WTC11 (cell line): Measurements from ENCODE around the gene DOCK1. TPM values are rescaled to one million over a fixed set of nuclear protein-coding genes. Genes with fewer than 3 reads are reported as not detected.

Experiments
- ATAC-seq: fragments of 200-7000 bp; cut with Tn5 transposase; 2 replicates; pipeline ENCODE4 v1.10.0; 2021; ENCODE audit warnings: mild to moderate bottlenecking, moderate library complexity
- CTCF ChIA-PET: fragments of 300-600 bp; sonication (Branson Sonifier 250); formaldehyde crosslinking; loops from one replicate; lab custom pipeline; 2021; ENCODE audit warnings: antibody characterized with exemption; lab: Charles Lee
- POLR2A ChIA-PET: fragments of 350-600 bp; sonication (Branson Sonifier 250); formaldehyde crosslinking; loops from one replicate; lab custom pipeline; 2021; ENCODE audit warnings: antibody characterized with exemption; lab: Charles Lee
- DNase-seq: peaks from one replicate; pipeline ENCODE4 v3.0.0; 2021; ENCODE audit warnings: low spot score
- H3K27ac Mint-ChIP-seq: 2 replicates; pipeline ENCODE4 v1.8.0; 2021; ENCODE audit warnings: mixed read lengths
- H3K27me3 Mint-ChIP-seq: 2 replicates; pipeline ENCODE4 v1.8.0; 2021; ENCODE audit warnings: low read depth, mild to moderate bottlenecking, moderate library complexity, mixed read lengths
- H3K36me3 Mint-ChIP-seq: 2 replicates; pipeline ENCODE4 v1.8.0; 2021; ENCODE audit warnings: mixed read lengths
- H3K4me1 Mint-ChIP-seq: 2 replicates; pipeline ENCODE4 v1.8.0; 2022; ENCODE audit warnings: mixed read lengths
- H3K4me3 Mint-ChIP-seq: 2 replicates; pipeline ENCODE4 v1.8.0; 2021; ENCODE audit warnings: mild to moderate bottlenecking, moderate library complexity, mixed read lengths
- H3K9me3 Mint-ChIP-seq: 2 replicates; pipeline ENCODE4 v1.8.0; 2021; ENCODE audit warnings: mixed read lengths
- CREB1 ChIP-seq: sonication (generic); formaldehyde crosslinking; IDR thresholded peaks from 2 replicates; pipeline ENCODE4 v1.8.0; 2023; ENCODE audit warnings: mild to moderate bottlenecking, missing genetic modification reagents
- CTCF ChIP-seq: fragments of 200-600 bp; IDR thresholded peaks from 2 replicates; pipeline ENCODE4 v1.8.0; 2022; ENCODE audit warnings: antibody characterized with exemption
- E2F4 ChIP-seq: sonication (generic); formaldehyde crosslinking; IDR thresholded peaks from 2 replicates; pipeline ENCODE4 v1.8.1; 2022; ENCODE audit warnings: low read depth, mild to moderate bottlenecking, moderate library complexity, missing genetic modification reagents, borderline replicate concordance
- EMX1 ChIP-seq: fragments of 250-450 bp; sonication (Bioruptor Pico); IDR thresholded peaks from 2 replicates; pipeline ENCODE4 v1.8.0; 2021; ENCODE audit warnings: mild to moderate bottlenecking
- GRHL2 ChIP-seq: fragments of 250-450 bp; sonication (Bioruptor Pico); IDR thresholded peaks from 2 replicates; pipeline ENCODE4 v1.8.0; 2022; ENCODE audit warnings: mild to moderate bottlenecking, moderate library complexity; ENCODE audit not compliant: insufficient replicate concordance, severe bottlenecking
- HMGXB4 ChIP-seq: sonication (generic); formaldehyde crosslinking; IDR thresholded peaks from 2 replicates; pipeline ENCODE4 v1.8.1; 2023; ENCODE audit warnings: mild to moderate bottlenecking, moderate library complexity, missing genetic modification reagents
- JAZF1 ChIP-seq: fragments of 250-450 bp; sonication (Bioruptor Pico); IDR thresholded peaks from 2 replicates; pipeline ENCODE4 v1.9.0; 2021; ENCODE audit warnings: moderate library complexity, mild to moderate bottlenecking, inconsistent platforms
- KAT7 ChIP-seq: sonication (generic); formaldehyde crosslinking; IDR thresholded peaks from 2 replicates; pipeline ENCODE4 v1.8.1; 2023; ENCODE audit warnings: missing genetic modification reagents, mild to moderate bottlenecking, borderline replicate concordance
- PREB ChIP-seq: sonication (generic); formaldehyde crosslinking; IDR thresholded peaks from 2 replicates; pipeline ENCODE4 v1.8.1; 2022; ENCODE audit warnings: mild to moderate bottlenecking, missing genetic modification reagents, moderate library complexity, borderline replicate concordance
- STAT6 ChIP-seq: sonication (generic); formaldehyde crosslinking; conservative IDR thresholded peaks from 2 replicates; pipeline ENCODE4 v1.8.1; 2023; ENCODE audit warnings: mild to moderate bottlenecking, low read depth, missing genetic modification reagents, moderate library complexity
- USF2 ChIP-seq: sonication (generic); formaldehyde crosslinking; IDR thresholded peaks from 2 replicates; pipeline ENCODE4 v1.8.1; 2023; ENCODE audit warnings: mild to moderate bottlenecking, missing genetic modification reagents, moderate library complexity
- ZNF425 ChIP-seq: fragments of 250-450 bp; sonication (Bioruptor Pico); conservative IDR thresholded peaks from 2 replicates; pipeline ENCODE4 v1.9.0; 2021; ENCODE audit warnings: mild to moderate bottlenecking
- ZNF532 ChIP-seq: fragments of 250-450 bp; sonication (Bioruptor Pico); IDR thresholded peaks from 2 replicates; pipeline ENCODE4 v1.9.0; 2021; ENCODE audit warnings: mild to moderate bottlenecking, borderline replicate concordance
- total RNA-seq: library from RNA; stranded (reverse); gene quantifications from 3 replicates; pipeline ENCODE4 v1.2.3, GENCODE V29; 2021

The DOCK1 gene
- total RNA-seq, 1 experiment from 2014 or later = 52.1 TPM

- Mint-ChIP-seq H3K27ac (no peak overlapping the region; the same call in 1 of the 2 replicates), H3K27me3 (no peaks in the 10 kb centered on the region), H3K4me3 (no peak overlapping the region), H3K4me1 (peaks cover 25% of the 10 kb centered on the region), H3K36me3 (peaks cover 39% of the 10 kb centered on the region), H3K9me3 (no peaks in the 10 kb centered on the region)
- no peak for DNase-seq
- ChIA-PET CTCF (interaction anchor here (1.4 kb wide), 1 partner anchor 10 kb away, joined by 7 read pairs; no protein-coding TSS in a partner anchor), POLR2A (no interaction called here)
- no peak for ATAC-seq
- TF ChIP-seq ZNF425 (CRISPR knock-in tag) (no peak), ZNF532 (CRISPR knock-in tag) (no peak), PREB (no peak), KAT7 (CRISPR knock-in tag) (no peak), CREB1 (CRISPR knock-in tag) (no peak), EMX1 (CRISPR knock-in tag) (no peak), STAT6 (CRISPR knock-in tag) (no peak), HMGXB4 (CRISPR knock-in tag) (no peak), USF2 (no peak), GRHL2 (no peak), E2F4 (CRISPR knock-in tag) (no peak), CTCF (no peak), JAZF1 (CRISPR knock-in tag) (no peak)
Measured at GRCh38 chr10:126979311-126979710, 74.1 kb downstream of the DOCK1 start.
